Pancreas (tissue), 10 donors: ENCODE results near the gene TMEM60. TPM values are rescaled to one million over a fixed set of nuclear protein-coding genes. Genes with fewer than 3 reads are reported as not detected.

ENCODE experiments used
- ATAC-seq, 4 donors: fragments of 200-7000 bp; cut with Tn5 transposase; one replicate each; pipeline versions ENCODE4 v1.8.0 to v1.9.1; 2020; ENCODE audit warnings: mild to moderate bottlenecking in 4 of 4, moderate library complexity in 4 of 4
- DNase-seq, 6 donors: peaks; one replicate each; pipeline ENCODE4 v3.0.0-alpha.2; 2020
- FAIRE-seq: peaks from 2 replicates; lab custom pipeline; 2012; peaks lifted over from hg19 to GRCh38; lab: Jason Lieb, UNC
- H3K27ac ChIP-seq, 4 donors: fragments of 200-600 bp; sonication (generic); 1 replicate in 3 of 4; 2 replicates in 1 of 4; pipeline versions ENCODE4 v1.5.0 to v1.8.0; 2020
- H3K27me3 ChIP-seq, 4 donors: fragments of 200-600 bp; one replicate each; pipeline ENCODE4 v1.8.0; 2021
- H3K36me3 ChIP-seq, 3 donors: fragments of 200-600 bp; sonication (generic) in 1 of 3; one replicate each; pipeline versions ENCODE4 v1.5.0 to v1.8.0; 2020 to 2021
- H3K4me1 ChIP-seq, 3 donors: fragments of 200-600 bp; one replicate each; pipeline ENCODE4 v1.8.0; 2021
- H3K4me3 ChIP-seq, 4 donors: fragments of 200-600 bp; sonication (generic) in 2 of 4; one replicate each; pipeline versions ENCODE4 v1.5.0 to v1.8.0; 2020 to 2021
- H3K9me3 ChIP-seq, 4 donors: fragments of 200-600 bp; one replicate each; pipeline ENCODE4 v1.8.0; 2021
- CTCF ChIP-seq, 4 donors: fragments of 200-600 bp; sonication (generic) in 3 of 4; IDR thresholded peaks; one replicate each; pipeline versions ENCODE4 v1.5.0 to v1.8.0; 2021; ENCODE audit warnings: antibody characterized with exemption in 4 of 4
- WGBS, 2 donors: extraction: QIAGEN DNeasy Blood & Tissue Kit; methylation state at CpG; one replicate each; pipeline ENCODE4 v1.1.7; 2013; 5-methylcytosine and 5-hydroxymethylcytosine counted together
- intact Hi-C, 3 donors: fragments of 100-400 bp; cut with DNase I; formaldehyde crosslinking; loops; one replicate each; pipeline versions ENCODE4 v1.11.1 to v1.14.2; 2022
- polyA plus RNA-seq, 2 donors: library from polyadenylated mRNA; stranded (reverse); fragments of 200-250 nt; gene quantifications; one replicate each; pipeline ENCODE4 v1.2.3, GENCODE V29; 2013
- total RNA-seq, 6 donors: library from RNA; stranded (reverse); fragmentation: NEBNext Ultra II Directional in 4 of 6; extraction: Animal tissue kit (Norgen Biotek cat#: 25700) in 4 of 6; gene quantifications; one replicate each; pipeline versions ENCODE4 v1.2.1 to v1.2.4, GENCODE V29; 2021 to 2023
- donor health status: healthy with polysubstance abuse.
- donor health status: DM: no; HTN: no; CAD: no; lungs with moderate emphysema.
- donor health status: DM: no; HTN: no; CAD: no.
- donor health status: control.
- donor health status: control.
- donor health status: Bipolar disorder and iron deficiency.
- donor health status: DM: yes; HTN: yes; CAD: no.
- donor health status: DM: no; HTN: no; CAD: no.
- donor health status: DM: no; HTN: no; CAD: no.
- donor health status: DM: yes; HTN: yes; CAD: no.

TMEM60 gene
- total and polyA plus RNA-seq, 8 donors, result 6.2 to 22.0 (median 8.2) TPM

GRCh38 chr7:77825131-77825530 is 26.9 kb upstream of the TMEM60 start:
- DNase-seq (no peak), FAIRE-seq (no peak), ATAC-seq (no peak)
- Histone ChIP-seq H3K27me3 (no peaks in the 10 kb centered on the region), H3K9me3 (no peaks in the 10 kb centered on the region), H3K36me3 (no peaks in the 10 kb centered on the region), H3K4me1 (no peaks in the 10 kb centered on the region), H3K27ac (no peak overlapping the region), H3K4me3 (no peak overlapping the region)
- WGBS, 2 donors, result 96 to 97% methylated on average over 3 of the region's 3 CpGs
- TF ChIP-seq CTCF (IDR thresholded peaks at IDR 0.05), result no peak
- intact Hi-C loops, result no loop called here

- WGBS, 2 donors, result 91 to 92% methylated on average over 5 of the region's 5 CpGs
- H3K4me1 ChIP-seq, result no peaks in the 10 kb centered on the region
- intact Hi-C loops, result no loop called here
- DNase-seq (no peak), ATAC-seq (no peak), FAIRE-seq (no peak)
- H3K4me3 ChIP-seq, result no peak overlapping the region
- TF ChIP-seq CTCF (IDR thresholded peaks at IDR 0.05), result no peak
- no peaks in the 10 kb centered on the region for H3K9me3 ChIP-seq
- H3K27ac ChIP-seq, result no peak overlapping the region
- H3K36me3 ChIP-seq, result no peaks in the 10 kb centered on the region
- no peaks in the 10 kb centered on the region for H3K27me3 ChIP-seq
Observed at GRCh38 chr7:77824636-77825035, 26.4 kb upstream of the TMEM60 start.

GRCh38 chr7:77823787-77824186 is 25.6 kb upstream of the TMEM60 start:
- peak overlapping the region in 1 of 4 donors; percentile 38 for H3K27ac ChIP-seq
- TF ChIP-seq CTCF (IDR thresholded peaks at IDR 0.05), result no peak
- FAIRE-seq (no peak), ATAC-seq (peak in 2 of 4 donors; percentile 51 to 69), DNase-seq (no peak)
- H3K27me3 ChIP-seq, result no peaks in the 10 kb centered on the region
- H3K36me3 ChIP-seq, result no peaks in the 10 kb centered on the region
- no peaks in the 10 kb centered on the region for H3K4me1 ChIP-seq
- no peak overlapping the region for H3K4me3 ChIP-seq
- intact Hi-C loops, result no loop called here
- WGBS, 2 donors, result 70 to 73% methylated on average over 2 of the region's 2 CpGs
- H3K9me3 ChIP-seq, result no peaks in the 10 kb centered on the region

GRCh38 chr7:77822269-77822668 is 24.0 kb upstream of the TMEM60 start:
- no peak for TF ChIP-seq CTCF (IDR thresholded peaks at IDR 0.05)
- ATAC-seq, result no peak
- 42 to 53% methylated on average over 1 of the region's 1 CpG for WGBS, 2 donors
- Histone ChIP-seq H3K4me3 (no peak overlapping the region), H3K4me1 (no peaks in the 10 kb centered on the region), H3K36me3 (no peaks in the 10 kb centered on the region), H3K9me3 (no peaks in the 10 kb centered on the region), H3K27ac (no peak overlapping the region), H3K27me3 (no peaks in the 10 kb centered on the region)
- DNase-seq, result peak in 1 of 6 donors; percentile 26
- no peak for FAIRE-seq
- intact Hi-C loops, result no loop called here

GRCh38 chr7:77820967-77821366 is 22.7 kb upstream of the TMEM60 start:
- H3K36me3 ChIP-seq, result no peaks in the 10 kb centered on the region
- no peak for FAIRE-seq
- H3K4me1 ChIP-seq, result no peaks in the 10 kb centered on the region
- TF ChIP-seq CTCF (IDR thresholded peaks at IDR 0.05), result no peak
- no peak for DNase-seq
- 95 to 100% methylated on average over 2 of the region's 2 CpGs for WGBS, 2 donors
- H3K9me3 ChIP-seq, result no peaks in the 10 kb centered on the region
- no peak overlapping the region for H3K4me3 ChIP-seq
- no peak overlapping the region for H3K27ac ChIP-seq
- no peak for ATAC-seq
- intact Hi-C loops, result no loop called here
- H3K27me3 ChIP-seq, result no peaks in the 10 kb centered on the region
